SK-N-SH treated with all-trans-retinoic acid at 6 μM for 48 hours (cell line): ENCODE results near the gene C1QL1.

Source experiments
- ATAC-seq: fragments of 200-7000 bp; cut with Tn5 transposase; 3 replicates; pipeline ENCODE4 v1.9.1; 2020; ENCODE audit warnings: mild to moderate bottlenecking, moderate library complexity
- BACH2 ChIP-seq: fragments of 250-450 bp; sonication (Bioruptor Pico); IDR thresholded peaks from 2 replicates; pipeline ENCODE4 v1.9.0; 2021; ENCODE audit warnings: mild to moderate bottlenecking, borderline replicate concordance
- CREB5 ChIP-seq: fragments of 250-450 bp; sonication (Bioruptor Pico); IDR thresholded peaks from 2 replicates; pipeline ENCODE4 v1.5.1; 2020; ENCODE audit warnings: low read depth, mild to moderate bottlenecking, moderate library complexity
- CSDC2 ChIP-seq: fragments of 250-450 bp; sonication (Bioruptor Pico); IDR thresholded peaks from 2 replicates; pipeline ENCODE4 v1.5.0; 2020; ENCODE audit warnings: mild to moderate bottlenecking, moderate library complexity
- GLIS3 ChIP-seq: fragments of 250-450 bp; sonication (Bioruptor Pico); IDR thresholded peaks from 2 replicates; pipeline ENCODE4 v1.5.0; 2020; ENCODE audit warnings: mild to moderate bottlenecking, moderate library complexity
- ISL1 ChIP-seq: fragments of 250-450 bp; sonication (Bioruptor Pico); IDR thresholded peaks from 2 replicates; pipeline ENCODE4 v2.1.2; 2022; ENCODE audit warnings: mild to moderate bottlenecking, moderate library complexity
- OSR1 ChIP-seq: fragments of 250-450 bp; sonication (Bioruptor Pico); IDR thresholded peaks from 2 replicates; pipeline ENCODE4 v1.8.0; 2022; ENCODE audit warnings: moderate library complexity, mild to moderate bottlenecking, inconsistent platforms
- PATZ1 ChIP-seq: fragments of 250-450 bp; sonication (Bioruptor Pico); IDR thresholded peaks from 2 replicates; pipeline ENCODE4 v1.8.0; 2020; ENCODE audit warnings: mild to moderate bottlenecking, moderate library complexity, borderline replicate concordance
- POU6F1 ChIP-seq: fragments of 250-450 bp; sonication (Bioruptor Pico); IDR thresholded peaks from 2 replicates; pipeline ENCODE4 v1.8.0; 2021; ENCODE audit warnings: low read depth, mild to moderate bottlenecking, moderate library complexity, borderline replicate concordance
- PPARA ChIP-seq: fragments of 250-450 bp; sonication (Bioruptor Pico); IDR thresholded peaks from 2 replicates; pipeline ENCODE4 v1.5.0; 2020; ENCODE audit warnings: mild to moderate bottlenecking, borderline replicate concordance
- TCF4 ChIP-seq: fragments of 250-450 bp; sonication (Bioruptor Pico); IDR thresholded peaks from 2 replicates; pipeline ENCODE4 v1.8.0; 2021; ENCODE audit warnings: mild to moderate bottlenecking, moderate library complexity, borderline replicate concordance
- TOX ChIP-seq: fragments of 250-450 bp; sonication (Bioruptor Pico); IDR thresholded peaks from 2 replicates; pipeline ENCODE4 v1.8.0; 2021; ENCODE audit warnings: mild to moderate bottlenecking, moderate library complexity, borderline replicate concordance
- TSHZ2 ChIP-seq: fragments of 250-450 bp; sonication (Bioruptor Pico); IDR thresholded peaks from 2 replicates; pipeline ENCODE4 v1.5.0; 2020; ENCODE audit warnings: mild to moderate bottlenecking, moderate library complexity
- ZC3H10 ChIP-seq: fragments of 250-450 bp; sonication (Bioruptor Pico); IDR thresholded peaks from 2 replicates; pipeline ENCODE4 v1.5.1; 2021; ENCODE audit warnings: mild to moderate bottlenecking, moderate library complexity
- ZFP3 ChIP-seq: fragments of 250-450 bp; sonication (Bioruptor Pico); IDR thresholded peaks from 2 replicates; pipeline ENCODE4 v1.5.0; 2020; ENCODE audit warnings: mild to moderate bottlenecking, moderate library complexity
- ZNF70 ChIP-seq: fragments of 450-650 bp; formaldehyde crosslinking; IDR thresholded peaks from 2 replicates; pipeline ENCODE4 v1.5.0; 2020; ENCODE audit warnings: mild to moderate bottlenecking, moderate library complexity

The C1QL1 gene

GRCh38 chr17:44913676-44914075 lies 54.4 kb downstream of the C1QL1 start:
- TF ChIP-seq PATZ1 (CRISPR knock-in tag), result no peak
- no peak for TF ChIP-seq GLIS3 (CRISPR knock-in tag)
- no peak for TF ChIP-seq CSDC2
- TF ChIP-seq ZNF70 (CRISPR knock-in tag), result no peak
- no peak for TF ChIP-seq POU6F1
- TF ChIP-seq CREB5 (CRISPR knock-in tag), result no peak
- TF ChIP-seq TCF4 (CRISPR knock-in tag), result no peak
- TF ChIP-seq BACH2, result no peak
- TF ChIP-seq ISL1 (CRISPR knock-in tag), result no peak
- TF ChIP-seq OSR1, result no peak
- no peak for TF ChIP-seq ZC3H10
- TF ChIP-seq, all 23 proteins: peak for 0

GRCh38 chr17:44912763-44913544 lies 55.1 kb downstream of the C1QL1 start:
- TF ChIP-seq OSR1 (no peak), POU6F1 (no peak), ZFP3 (no peak), PPARA (CRISPR knock-in tag) (no peak), TOX (CRISPR knock-in tag) (no peak)
- no peak for ATAC-seq

More at GRCh38 chr17:44913676-44914075, 54.4 kb downstream of the C1QL1 start:
- no peak for ATAC-seq

DNA sequence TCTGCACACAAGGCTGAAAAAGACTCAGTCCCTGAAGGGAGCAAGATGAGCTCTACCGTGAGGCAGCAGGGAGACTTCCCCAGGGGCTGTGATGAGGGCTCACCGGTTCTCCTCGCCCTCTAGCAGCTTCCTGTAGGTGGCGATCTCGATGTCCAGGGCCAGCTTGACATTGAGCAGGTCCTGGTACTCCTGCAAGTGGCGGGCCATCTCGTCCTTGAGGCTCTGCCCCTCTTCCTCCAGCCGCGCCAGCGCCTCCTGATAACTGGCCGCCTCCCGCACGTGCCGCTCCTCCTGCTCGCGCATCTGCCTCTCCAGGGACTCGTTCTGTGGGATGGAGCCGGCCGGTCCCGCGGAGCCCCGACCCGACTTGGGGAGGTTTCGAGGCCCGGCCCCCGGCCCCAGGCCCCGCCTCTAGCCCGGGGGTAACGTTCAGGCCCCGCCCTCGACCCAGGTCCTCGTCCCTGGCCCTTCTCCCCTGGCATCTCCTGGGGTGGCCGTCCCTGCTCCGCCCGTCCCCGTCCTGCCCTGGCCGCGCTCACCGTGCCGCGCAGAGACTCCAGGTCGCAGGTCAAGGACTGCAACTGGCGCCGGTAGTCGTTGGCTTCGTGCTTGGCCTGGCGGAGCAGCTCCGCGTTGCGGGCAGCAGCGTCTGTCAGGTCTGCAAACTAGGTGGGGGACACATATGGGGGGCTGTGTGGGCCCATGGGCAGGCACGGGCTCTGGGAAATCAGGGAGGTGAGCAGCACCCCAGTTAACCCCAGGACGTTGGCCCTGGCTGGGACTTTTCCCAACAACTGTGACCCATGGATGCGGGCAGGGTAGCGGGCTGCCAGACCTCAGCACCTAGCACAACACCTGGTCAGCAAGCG lies 56.7 kb downstream of the C1QL1 start:
- no peak for TF ChIP-seq GLIS3 (CRISPR knock-in tag)
- TF ChIP-seq TSHZ2 (CRISPR knock-in tag), result no peak
- TF ChIP-seq TCF4 (CRISPR knock-in tag), result no peak
- TF ChIP-seq ZNF70 (CRISPR knock-in tag), result no peak
- peak; percentile 46 for ATAC-seq
